Activated CD4-positive, alpha-beta memory T cell treated with anti-CD3 and anti-CD28 coated beads for 36 hours (primary cell): ENCODE measurements around the gene FGD3. TPM values are rescaled to one million over a fixed set of nuclear protein-coding genes. Genes with fewer than 3 reads are reported as not detected.
A peak's percentile ranks its signal among the peaks of the same experiment; 100 is the strongest.
"Not testable (repeated sequence)": the region's sequence is repeated elsewhere in the genome, so short reads cannot be mapped to it uniquely, and the experiment has no call there.

Experiments used
- CTCF ChIA-PET: fragments of 350-600 bp; sonication (Branson Sonifier 250); formaldehyde crosslinking; loops from one replicate; lab custom pipeline; 2021; ENCODE audit warnings: antibody characterized with exemption, inconsistent platforms; lab: Charles Lee
- POLR2A ChIA-PET: fragments of 350-600 bp; sonication (Branson Sonifier 250); formaldehyde crosslinking; loops from one replicate; lab custom pipeline; 2021; ENCODE audit warnings: antibody characterized with exemption; lab: Charles Lee
- DNase-seq: peaks from one replicate; pipeline ENCODE4 v3.0.0-alpha.2; 2020
- H3K27ac Mint-ChIP-seq: one replicate; pipeline ENCODE4 v1.8.0; 2021; ENCODE audit warnings: mixed read lengths
- H3K27me3 Mint-ChIP-seq: one replicate; pipeline ENCODE4 v1.8.0; 2021; ENCODE audit warnings: mixed read lengths
- H3K36me3 Mint-ChIP-seq: one replicate; pipeline ENCODE4 v1.8.0; 2021; ENCODE audit warnings: mixed read lengths
- H3K4me1 Mint-ChIP-seq: one replicate; pipeline ENCODE4 v1.8.0; 2021; ENCODE audit warnings: low read depth, mixed read lengths
- H3K4me3 Mint-ChIP-seq: one replicate; pipeline ENCODE4 v1.8.0; 2021; ENCODE audit warnings: mild to moderate bottlenecking, mixed read lengths
- H3K9me3 Mint-ChIP-seq: one replicate; pipeline ENCODE4 v1.8.0; 2021; ENCODE audit warnings: mixed read lengths
- intact Hi-C: fragments of 100-400 bp; cut with micrococcal nuclease; formaldehyde crosslinking; loops from one replicate; pipeline ENCODE4 v1.15.1; 2023
- total RNA-seq, 2 experiments: library from RNA; stranded (reverse); gene quantifications; one replicate each; pipeline ENCODE4 v1.2.3, GENCODE V29; 2021

FGD3 gene
- 10 to 100 TPM; 41.3 to 47.7 TPM for total RNA-seq

- Mint-ChIP-seq H3K4me3 (peak within 1 kb of the TSS; percentile 86), H3K27me3 (no peaks in the 10 kb centered on the region), H3K4me1 (peaks cover 46% of the 10 kb centered on the region), H3K9me3 (no peaks in the 10 kb centered on the region), H3K27ac (peak within 1 kb of the TSS; percentile 75), H3K36me3 (no peaks in the 10 kb centered on the region)
- CTCF ChIA-PET: no interaction called here
- peak; percentile 59 for DNase-seq
- intact Hi-C loops: no loop called here
- POLR2A ChIA-PET: interaction anchor here (0.5 kb wide), 1 partner anchor 52 kb away, joined by 4 read pairs; no protein-coding TSS in a partner anchor
Measured at GRCh38 chr9:92947268-92948037, at the start of gene FGD3. Gene FGD3, plus strand, starts transcription at chr9:92947523. Its CDS starts 28,734 bp downstream, at chr9:92976257.

- H3K4me1 Mint-ChIP-seq, H3K9me3 Mint-ChIP-seq, CTCF ChIA-PET, H3K27ac Mint-ChIP-seq, H3K27me3 Mint-ChIP-seq, POLR2A ChIA-PET, H3K36me3 Mint-ChIP-seq, intact Hi-C loops, DNase-seq, H3K4me3 Mint-ChIP-seq: not testable (repeated sequence)
Measured at GRCh38 chr9:92905137-92905536, 42.2 kb upstream of the FGD3 start.

DNA sequence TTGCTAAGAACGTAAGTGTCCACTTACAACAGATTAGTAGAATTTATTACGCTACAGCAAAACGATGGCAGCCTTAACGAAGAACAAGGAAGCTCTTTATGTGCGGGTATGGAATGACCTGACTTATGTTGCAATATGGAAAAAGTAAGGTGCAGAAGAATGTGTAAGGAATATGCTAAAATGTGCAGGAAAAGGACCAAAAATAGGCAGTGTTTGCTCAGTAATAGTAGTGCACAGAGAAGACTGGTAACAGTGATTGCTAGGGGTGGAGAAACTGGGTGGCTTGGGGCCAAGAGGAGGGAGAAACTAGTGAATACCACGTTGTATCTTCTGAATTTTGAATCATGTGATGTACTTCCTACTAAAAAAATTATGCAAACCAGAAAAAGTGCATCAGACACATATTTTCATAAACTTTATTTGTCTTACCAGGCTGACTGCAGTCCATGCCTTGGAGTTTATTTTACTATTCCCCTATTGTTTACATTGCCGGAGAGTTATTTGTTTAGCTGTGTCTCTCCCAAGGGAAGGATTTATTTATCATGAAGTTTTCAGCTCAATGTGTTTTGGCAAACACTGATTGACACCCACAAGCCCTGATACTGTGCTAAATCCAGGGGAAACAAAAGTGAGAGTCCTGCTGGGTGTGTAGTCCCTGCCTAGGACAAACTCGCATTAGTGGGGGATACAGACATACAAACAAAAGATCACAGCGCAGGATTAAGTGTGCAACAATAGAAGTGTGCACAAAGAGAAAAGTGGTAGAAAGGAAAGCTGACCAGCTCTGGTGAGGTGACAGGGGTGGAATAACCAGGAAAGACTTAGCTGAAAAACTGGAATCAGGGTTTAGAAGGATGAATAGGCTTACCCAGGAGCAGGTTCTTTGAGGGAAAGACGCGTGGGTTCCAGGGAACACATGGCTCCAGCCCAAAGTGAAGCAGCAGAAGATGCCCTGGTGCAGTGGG lies 35.5 kb upstream of the FGD3 start:
- Mint-ChIP-seq H3K4me3 (no peak overlapping the region), H3K4me1 (no peaks in the 10 kb centered on the region), H3K27me3 (no peaks in the 10 kb centered on the region), H3K9me3 (no peaks in the 10 kb centered on the region), H3K36me3 (no peaks in the 10 kb centered on the region), H3K27ac (no peak overlapping the region)
- ChIA-PET POLR2A (no interaction called here), CTCF (no interaction called here)
- no peak for DNase-seq
- intact Hi-C loops: no loop called here

GRCh38 chr9:92917176-92917800 lies 30.0 kb upstream of the FGD3 start:
- H3K4me1 Mint-ChIP-seq: no peaks in the 10 kb centered on the region
- H3K27ac Mint-ChIP-seq: no peak overlapping the region
- no peak overlapping the region for H3K4me3 Mint-ChIP-seq
- H3K27me3 Mint-ChIP-seq: no peaks in the 10 kb centered on the region
- intact Hi-C loops: no loop called here
- no peaks in the 10 kb centered on the region for H3K36me3 Mint-ChIP-seq
- no peak for DNase-seq
- CTCF ChIA-PET: no interaction called here
- POLR2A ChIA-PET: no interaction called here
- H3K9me3 Mint-ChIP-seq: no peaks in the 10 kb centered on the region

- no peak for DNase-seq
- Mint-ChIP-seq H3K4me3 (no peak overlapping the region), H3K4me1 (no peaks in the 10 kb centered on the region), H3K27ac (no peak overlapping the region), H3K9me3 (no peaks in the 10 kb centered on the region), H3K36me3 (no peaks in the 10 kb centered on the region), H3K27me3 (no peaks in the 10 kb centered on the region)
- POLR2A ChIA-PET: no interaction called here
- CTCF ChIA-PET: no interaction called here
- intact Hi-C loops: no loop called here
Measured at GRCh38 chr9:92920437-92920836, 26.9 kb upstream of the FGD3 start.

GRCh38 chr9:92931606-92932005 lies 15.7 kb upstream of the FGD3 start:
- ChIA-PET POLR2A (no interaction called here), CTCF (interaction anchor here (1.1 kb wide), 1 partner anchor 26 kb away, joined by 4 read pairs; no protein-coding TSS in a partner anchor)
- H3K4me3 Mint-ChIP-seq: no peak overlapping the region
- H3K4me1 Mint-ChIP-seq: no peaks in the 10 kb centered on the region
- no peaks in the 10 kb centered on the region for H3K36me3 Mint-ChIP-seq
- no peaks in the 10 kb centered on the region for H3K9me3 Mint-ChIP-seq
- intact Hi-C loops: no loop called here
- DNase-seq: no peak
- H3K27ac Mint-ChIP-seq: no peak overlapping the region
- H3K27me3 Mint-ChIP-seq: no peaks in the 10 kb centered on the region

DNA sequence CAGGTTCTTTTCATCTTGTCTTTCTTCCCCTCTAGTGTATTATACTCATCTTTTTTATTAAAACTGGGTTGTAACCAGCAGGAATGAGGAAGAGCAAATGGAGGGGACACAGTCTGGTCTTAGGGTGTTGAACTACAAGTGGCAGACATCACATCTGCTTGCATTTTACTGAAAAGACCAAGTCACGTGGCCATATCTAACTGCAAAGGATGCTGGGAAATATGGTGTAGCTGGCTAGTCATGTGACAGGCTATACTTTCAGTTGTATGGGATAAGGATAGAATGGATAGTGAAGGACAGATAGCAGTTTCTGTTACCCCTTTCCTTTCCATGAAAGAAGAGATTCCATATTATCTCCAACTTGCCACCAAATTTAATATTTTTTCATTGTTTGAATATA lies 13.0 kb upstream of the FGD3 start:
- no peak overlapping the region for H3K4me3 Mint-ChIP-seq
- POLR2A ChIA-PET: no interaction called here

GRCh38 chr9:92938025-92938424 lies 9.3 kb upstream of the FGD3 start:
- ChIA-PET POLR2A (no interaction called here), CTCF (no interaction called here)
- DNase-seq: no peak
- Mint-ChIP-seq H3K36me3 (no peaks in the 10 kb centered on the region), H3K27me3 (no peaks in the 10 kb centered on the region), H3K4me1 (no peaks in the 10 kb centered on the region), H3K4me3 (no peak overlapping the region), H3K27ac (no peak overlapping the region), H3K9me3 (no peaks in the 10 kb centered on the region)
- intact Hi-C loops: no loop called here

More for the DNA sequence above, 13.0 kb upstream of the FGD3 start:
- H3K9me3 Mint-ChIP-seq: no peaks in the 10 kb centered on the region
- CTCF ChIA-PET: interaction anchor here (0.9 kb wide), 1 partner anchor 19 kb away, joined by 3 read pairs; no protein-coding TSS in a partner anchor
- no peaks in the 10 kb centered on the region for H3K36me3 Mint-ChIP-seq
- intact Hi-C loops: no loop called here
- DNase-seq: no peak
- no peak overlapping the region for H3K27ac Mint-ChIP-seq
- H3K4me1 Mint-ChIP-seq: no peaks in the 10 kb centered on the region
- no peaks in the 10 kb centered on the region for H3K27me3 Mint-ChIP-seq

GRCh38 chr9:92941861-92942260 lies 5.5 kb upstream of the FGD3 start:
- Mint-ChIP-seq H3K9me3 (no peaks in the 10 kb centered on the region), H3K4me3 (no peak overlapping the region), H3K36me3 (no peaks in the 10 kb centered on the region), H3K27me3 (no peaks in the 10 kb centered on the region), H3K4me1 (peaks cover 5% of the 10 kb centered on the region), H3K27ac (no peak overlapping the region)
- no peak for DNase-seq
- CTCF ChIA-PET: no interaction called here
- intact Hi-C loops: no loop called here
- POLR2A ChIA-PET: interaction anchor here (0.6 kb wide), 1 partner anchor 237 kb away, joined by 3 read pairs; no protein-coding TSS in a partner anchor

DNA sequence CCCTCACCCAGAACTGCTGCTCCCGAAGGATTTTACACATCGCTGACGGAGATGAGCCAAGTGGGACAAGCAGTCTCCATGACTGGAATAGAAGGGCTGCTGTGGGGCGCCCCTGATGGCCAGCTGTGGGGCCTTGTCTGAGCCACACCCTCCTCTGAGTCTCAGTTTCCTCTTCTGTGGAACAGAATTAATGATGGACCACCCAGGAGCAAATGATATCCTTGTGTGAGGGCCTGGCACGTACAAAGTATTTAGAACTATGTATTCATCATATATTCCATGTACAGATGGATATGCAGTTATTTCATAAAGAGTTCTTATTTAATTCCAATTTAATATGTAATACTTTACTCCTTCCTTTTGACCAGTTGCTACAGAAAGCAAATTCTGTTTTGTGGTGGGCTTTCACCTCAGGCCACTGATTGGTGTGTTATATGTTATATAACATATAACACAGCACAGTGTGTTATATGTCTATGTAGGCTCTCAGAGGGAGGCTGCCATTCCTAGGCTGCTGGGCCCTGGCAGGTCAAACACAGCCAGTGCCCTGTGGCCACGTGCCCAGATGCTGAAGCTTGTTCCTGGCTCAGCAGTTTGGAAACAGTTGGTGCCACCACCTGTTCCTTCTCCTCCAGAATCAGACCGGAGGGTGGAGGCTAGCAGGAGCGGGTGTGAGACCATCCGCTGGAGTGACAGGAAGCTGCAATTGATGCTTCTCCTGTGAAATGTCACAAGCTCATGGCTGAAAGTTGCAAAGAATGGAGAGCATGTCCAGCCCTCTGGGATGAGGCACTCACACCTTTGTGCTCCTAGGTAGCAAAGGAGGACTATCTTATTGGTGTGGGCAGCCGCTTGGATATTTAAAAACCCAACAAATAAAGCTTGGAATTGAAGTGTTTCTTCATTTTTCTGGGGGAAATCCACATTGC lies 4.4 kb upstream of the FGD3 start:
- POLR2A ChIA-PET: no interaction called here
- intact Hi-C loops: no loop called here
- Mint-ChIP-seq H3K27ac (no peak overlapping the region), H3K4me3 (no peak overlapping the region), H3K36me3 (no peaks in the 10 kb centered on the region), H3K27me3 (no peaks in the 10 kb centered on the region), H3K9me3 (no peaks in the 10 kb centered on the region), H3K4me1 (peaks cover 8% of the 10 kb centered on the region)
- no peak for DNase-seq
- CTCF ChIA-PET: no interaction called here

DNA sequence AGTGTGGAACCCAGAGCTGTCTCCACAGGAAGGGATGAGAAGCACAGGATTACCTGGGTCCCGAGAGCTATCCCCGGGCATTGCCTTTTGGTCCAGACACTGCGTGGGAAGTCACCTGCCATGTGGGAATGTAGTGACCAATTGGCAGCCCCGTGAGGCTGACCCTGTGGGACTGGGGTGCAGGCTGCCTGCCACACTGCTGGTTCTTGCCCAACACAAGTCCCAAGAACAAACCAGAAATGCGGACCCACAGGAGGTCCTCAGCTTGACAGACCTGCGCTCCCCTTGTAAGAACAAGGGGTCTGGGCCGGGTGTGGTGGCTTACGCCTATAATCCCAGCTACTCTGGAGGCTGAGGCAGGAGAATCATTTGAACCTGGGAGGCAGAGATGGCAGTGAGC lies 2.4 kb upstream of the FGD3 start:
- Mint-ChIP-seq H3K4me1 (peaks cover 28% of the 10 kb centered on the region), H3K36me3 (no peaks in the 10 kb centered on the region), H3K4me3 (no peak overlapping the region), H3K9me3 (no peaks in the 10 kb centered on the region), H3K27ac (no peak overlapping the region), H3K27me3 (no peaks in the 10 kb centered on the region)
- POLR2A ChIA-PET: no interaction called here
- CTCF ChIA-PET: no interaction called here
- DNase-seq: no peak
- intact Hi-C loops: no loop called here
